ENCODE results near the gene RPS6KA1. TPM values are rescaled to one million over a fixed set of nuclear protein-coding genes. Genes with fewer than 3 reads are reported as not detected.
A peak's percentile ranks its signal among the peaks of the same experiment; 100 is the strongest.
"Not testable (repeated sequence)": the region's sequence is repeated elsewhere in the genome, so short reads cannot be mapped to it uniquely, and the experiment has no call there.

Gene RPS6KA1
- total and polyA plus RNA-seq, 3 donors from 2014 or later = 14.9 to 24.2 (median 15.6) TPM

DNA sequence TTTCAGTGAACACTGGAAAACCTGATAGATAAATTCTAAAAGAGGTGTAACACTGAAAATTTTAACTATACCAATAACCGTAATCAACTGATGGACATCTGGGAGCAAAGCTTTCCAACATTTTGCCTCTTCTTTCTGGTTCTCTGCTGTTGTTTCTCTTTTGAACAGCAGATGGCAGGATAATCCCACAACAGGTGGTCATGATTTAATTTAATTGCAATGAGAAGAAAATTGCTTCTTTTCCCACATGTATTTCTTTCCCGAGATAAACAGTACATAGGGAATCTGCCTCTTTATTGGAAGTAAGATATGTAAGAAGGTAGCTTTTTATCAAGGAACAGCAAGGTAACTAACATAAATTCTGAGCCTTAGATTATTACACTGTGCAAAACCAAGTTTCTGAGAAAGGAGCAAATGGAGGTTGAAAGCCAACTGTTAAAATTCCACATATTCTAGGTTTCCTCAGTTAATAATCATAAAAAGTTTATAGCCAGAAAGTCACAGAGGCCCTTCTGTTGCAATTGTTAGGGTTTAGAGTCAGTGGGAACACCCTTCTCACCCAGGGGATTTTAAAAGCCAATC lies 72.9 kb downstream of the RPS6KA1 start:
- WGBS, 2 donors = 18 to 30% methylated on average over 2 of the region's 2 CpGs
- Histone ChIP-seq H3K9me3 (no peaks in the 10 kb centered on the region), H3K36me3 (ENCODE audit: low read depth, missing control alignments) (no peaks in the 10 kb centered on the region), H3K4me1 (no peaks in the 10 kb centered on the region), H3K27me3 (no peaks in the 10 kb centered on the region), H3K4me3 (no peak overlapping the region), H3K27ac (no peak overlapping the region)
- TF ChIP-seq CTCF (IDR thresholded peaks at IDR 0.05) (peak; percentile 84 to 93 (median 89)), POLR2A (IDR thresholded peaks at IDR 0.05) (no peak)
- DNase-seq = peak; percentile 61
- intact Hi-C loops (cut with DNase I; ENCODE audit: low total_unique reads) = no loop called here

DNA sequence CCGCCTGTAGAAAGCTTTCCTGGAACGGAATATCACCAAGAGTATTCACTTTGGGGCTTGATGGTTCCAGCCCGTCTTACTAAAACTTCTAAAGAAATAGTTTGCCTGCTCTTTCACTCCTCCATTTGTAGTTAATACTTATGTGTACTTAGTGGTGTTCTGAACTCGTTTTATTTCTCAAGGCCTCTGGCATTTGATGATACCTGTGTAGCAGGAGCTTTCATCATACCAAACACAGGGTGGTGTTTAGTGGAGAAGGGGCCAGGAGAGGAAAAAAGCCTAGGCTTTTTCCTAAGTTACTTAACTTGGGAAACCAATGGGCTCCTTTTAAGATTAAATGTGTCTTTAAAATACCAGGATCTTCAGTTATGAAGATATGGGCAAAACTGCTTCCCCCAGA lies 74.3 kb downstream of the RPS6KA1 start:
- Histone ChIP-seq H3K27me3 (no peaks in the 10 kb centered on the region), H3K4me1 (no peaks in the 10 kb centered on the region), H3K4me3 (no peak overlapping the region), H3K9me3 (no peaks in the 10 kb centered on the region), H3K36me3 (ENCODE audit: low read depth, missing control alignments) (no peaks in the 10 kb centered on the region), H3K27ac (no peak overlapping the region)
- 68 to 76% methylated on average over 4 of the region's 4 CpGs for WGBS, 2 donors
- no peak for TF ChIP-seq CTCF (IDR thresholded peaks at IDR 0.05)
- TF ChIP-seq POLR2A (IDR thresholded peaks at IDR 0.05) = no peak
- DNase-seq = no peak
- intact Hi-C loops (cut with DNase I; ENCODE audit: low total_unique reads) = no loop called here

- H3K27ac ChIP-seq = no peak overlapping the region
- no peaks in the 10 kb centered on the region for H3K36me3 ChIP-seq (ENCODE audit: low read depth, missing control alignments)
- intact Hi-C loops (cut with DNase I; ENCODE audit: low total_unique reads) = loop anchor here (5.0 kb wide), 1 partner anchor 185 kb away; no protein-coding TSS in a partner anchor
- no peak for TF ChIP-seq POLR2A (IDR thresholded peaks at IDR 0.05)
- TF ChIP-seq CTCF (IDR thresholded peaks at IDR 0.05) = no peak
- H3K4me1 ChIP-seq = no peaks in the 10 kb centered on the region
- H3K9me3 ChIP-seq = no peaks in the 10 kb centered on the region
- DNase-seq = no peak
- H3K4me3 ChIP-seq = no peak overlapping the region
- 75 to 81% methylated on average over 3 of the region's 3 CpGs for WGBS, 2 donors
- no peaks in the 10 kb centered on the region for H3K27me3 ChIP-seq
Measured at GRCh38 chr1:26607186-26607585, 77.6 kb downstream of the RPS6KA1 start.

- Histone ChIP-seq H3K36me3 (ENCODE audit: low read depth, missing control alignments) (no peaks in the 10 kb centered on the region), H3K27me3 (no peaks in the 10 kb centered on the region), H3K4me3 (no peak overlapping the region), H3K9me3 (no peaks in the 10 kb centered on the region), H3K27ac (no peak overlapping the region), H3K4me1 (no peaks in the 10 kb centered on the region)
- no peak for DNase-seq
- no peak for TF ChIP-seq CTCF (IDR thresholded peaks at IDR 0.05)
- TF ChIP-seq POLR2A (IDR thresholded peaks at IDR 0.05) = no peak
- WGBS, 2 donors = 52 to 68% methylated on average over 4 of the region's 4 CpGs
- intact Hi-C loops (cut with DNase I; ENCODE audit: low total_unique reads) = loop anchor here (5.0 kb wide), 1 partner anchor 183 kb away; no protein-coding TSS in a partner anchor
Measured at GRCh38 chr1:26608895-26609294, 79.3 kb downstream of the RPS6KA1 start.

GRCh38 chr1:26610781-26611180 lies 81.2 kb downstream of the RPS6KA1 start:
- no peaks in the 10 kb centered on the region for H3K4me1 ChIP-seq
- TF ChIP-seq CTCF (IDR thresholded peaks at IDR 0.05) (no peak), POLR2A (IDR thresholded peaks at IDR 0.05) (no peak)
- no peak overlapping the region for H3K4me3 ChIP-seq
- no peak overlapping the region for H3K27ac ChIP-seq
- intact Hi-C loops (cut with DNase I; ENCODE audit: low total_unique reads) = no loop called here
- H3K9me3 ChIP-seq = no peaks in the 10 kb centered on the region
- no peaks in the 10 kb centered on the region for H3K36me3 ChIP-seq (ENCODE audit: low read depth, missing control alignments)
- WGBS, 2 donors = 52 to 77% methylated on average over 2 of the region's 2 CpGs
- H3K27me3 ChIP-seq = no peaks in the 10 kb centered on the region
- no peak for DNase-seq

DNA sequence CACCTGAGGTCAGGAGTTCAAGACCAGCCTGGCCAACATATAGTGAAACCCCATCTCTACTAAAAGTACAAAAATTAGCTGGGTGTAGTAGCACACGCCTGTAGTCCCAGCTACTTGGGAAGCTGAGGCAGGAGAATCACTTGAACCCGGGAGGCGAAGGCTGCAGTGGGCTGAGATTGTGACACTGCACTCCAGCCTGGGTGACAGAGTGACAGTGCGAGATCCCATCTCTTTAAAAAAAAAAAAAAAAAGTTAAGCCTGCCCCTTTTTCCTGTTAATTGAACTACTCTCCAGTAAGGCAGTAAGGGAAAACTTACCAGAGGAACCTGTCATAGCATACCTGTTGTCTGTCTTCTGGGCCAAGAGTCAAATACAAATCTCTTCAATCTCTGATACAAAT lies 83.1 kb downstream of the RPS6KA1 start:
- H3K9me3 ChIP-seq; H3K36me3 ChIP-seq (ENCODE audit: low read depth, missing control alignments); DNase-seq; H3K4me3 ChIP-seq; H3K4me1 ChIP-seq; H3K27me3 ChIP-seq; H3K27ac ChIP-seq; intact Hi-C loops (cut with DNase I; ENCODE audit: low total_unique reads): not testable (repeated sequence)
- WGBS, 2 donors = 95 to 100% methylated on average over 4 of the region's 4 CpGs

All from testis (tissue), 3 donors.